CD4-positive, alpha-beta T cell treated with Interferon alpha-2 for 1 hour (primary cell): ENCODE data around the gene OBSCN.
"Not testable (repeated sequence)": the region's sequence is repeated elsewhere in the genome, so short reads cannot be mapped to it uniquely, and the experiment has no call there.

Experiments
- DNase-seq, 2 donors: peaks; one replicate each; pipeline ENCODE4 v3.0.0-alpha.2; 2020 to 2022

The OBSCN gene

DNA sequence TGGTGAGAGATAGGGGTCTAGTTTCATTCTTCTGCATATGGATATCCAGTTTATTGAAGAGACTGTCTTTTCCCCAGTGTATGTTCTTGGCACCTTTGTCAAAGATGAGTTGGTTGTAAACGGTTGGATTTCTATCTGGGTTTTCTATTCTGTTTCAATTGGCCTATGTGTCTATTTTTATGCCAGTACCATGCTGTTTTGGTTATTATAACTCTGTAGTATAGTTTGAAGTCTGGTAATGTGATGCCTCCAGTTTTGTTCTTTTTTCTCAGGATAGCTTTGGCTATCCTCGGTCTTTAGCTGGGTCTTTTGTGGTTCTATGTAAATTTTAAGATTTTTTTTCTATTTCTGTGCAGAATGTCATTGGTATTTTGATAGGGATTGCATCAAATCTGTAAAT is 19.6 kb upstream of the OBSCN start:
- not testable (repeated sequence) for DNase-seq

- DNase-seq = no peak
These were observed 17.7 kb upstream of the OBSCN start for GRCh38 chr1:228190182-228190581.

DNA sequence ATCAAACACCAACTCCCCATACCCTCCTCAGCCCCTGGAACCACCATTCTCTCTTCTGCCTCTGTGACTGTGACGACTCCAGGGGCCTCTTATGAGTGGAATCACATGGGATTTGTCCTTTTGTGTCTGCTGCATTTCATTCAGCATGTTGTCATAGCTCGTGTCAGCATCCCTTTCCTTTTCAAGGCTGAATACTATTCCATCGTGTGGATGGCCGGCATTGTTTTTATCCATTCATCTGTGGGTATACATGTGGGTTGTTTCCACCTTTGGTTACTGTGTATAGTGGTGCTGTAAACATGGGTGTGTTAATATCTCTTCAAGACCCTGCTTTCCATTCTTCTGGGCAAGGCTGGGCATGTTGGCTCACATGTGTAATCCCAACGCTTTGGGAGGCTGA is 17.1 kb upstream of the OBSCN start:
- DNase-seq = no peak

DNA sequence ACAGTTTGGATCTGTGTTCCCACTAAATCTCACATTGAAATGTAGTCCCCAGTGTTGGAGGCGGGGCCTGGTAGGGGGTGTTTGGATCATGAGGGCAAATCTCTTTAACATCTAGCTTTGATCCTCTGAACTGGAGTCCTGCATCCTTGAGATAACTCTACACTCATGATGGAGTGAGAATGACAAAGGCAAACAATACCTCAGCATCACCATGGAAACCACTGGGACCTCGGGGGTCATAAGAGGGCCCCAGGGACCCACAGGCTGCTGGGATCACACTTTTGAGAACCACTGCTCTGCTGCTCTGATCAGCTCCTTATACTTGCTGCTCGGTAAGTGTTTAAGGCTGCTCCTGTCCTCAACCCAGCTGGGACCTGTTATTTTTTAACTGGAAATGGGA is 13.4 kb upstream of the OBSCN start:
- DNase-seq = no peak

DNA sequence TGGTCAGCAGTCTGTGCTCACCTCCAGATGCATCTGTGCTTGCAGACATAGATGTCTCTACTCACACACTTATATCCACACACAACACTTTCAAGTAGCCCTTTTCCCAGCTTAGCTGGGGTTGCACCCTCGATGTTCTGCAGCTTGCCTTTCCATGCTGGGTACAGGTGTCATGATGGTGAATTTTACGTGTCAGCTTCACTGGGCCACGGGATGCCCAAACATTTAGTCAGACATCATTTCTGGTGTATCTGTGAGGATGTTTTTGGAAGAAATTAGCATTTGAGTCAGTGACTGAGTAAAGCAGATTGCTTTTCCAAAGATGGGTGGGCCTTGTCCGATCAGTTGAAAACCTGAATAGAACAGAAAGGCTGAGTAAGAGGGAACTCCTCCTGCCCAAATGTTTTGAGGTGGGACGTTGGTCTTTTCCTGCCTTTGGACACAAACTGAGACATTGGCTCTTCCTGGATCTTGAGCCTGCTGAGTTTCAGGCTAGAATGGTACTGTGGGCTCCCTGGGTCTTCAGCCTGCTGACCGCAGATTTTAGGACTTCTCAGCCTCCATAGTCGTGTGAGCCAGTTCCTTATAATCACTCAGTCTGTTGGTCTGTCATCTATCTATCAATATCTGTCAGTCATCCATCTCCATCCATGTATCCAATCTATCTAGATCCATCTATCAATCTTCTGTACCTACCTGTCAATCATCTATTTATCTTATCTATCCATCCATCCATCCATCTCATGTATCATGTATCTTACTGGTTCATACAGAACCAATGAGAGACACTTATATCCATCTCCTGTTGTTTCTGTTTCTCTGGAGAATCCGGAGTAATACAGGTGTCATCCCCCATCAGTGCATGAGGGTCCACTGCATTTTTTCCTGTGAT is 12.7 kb upstream of the OBSCN start:
- no peak for DNase-seq

DNA sequence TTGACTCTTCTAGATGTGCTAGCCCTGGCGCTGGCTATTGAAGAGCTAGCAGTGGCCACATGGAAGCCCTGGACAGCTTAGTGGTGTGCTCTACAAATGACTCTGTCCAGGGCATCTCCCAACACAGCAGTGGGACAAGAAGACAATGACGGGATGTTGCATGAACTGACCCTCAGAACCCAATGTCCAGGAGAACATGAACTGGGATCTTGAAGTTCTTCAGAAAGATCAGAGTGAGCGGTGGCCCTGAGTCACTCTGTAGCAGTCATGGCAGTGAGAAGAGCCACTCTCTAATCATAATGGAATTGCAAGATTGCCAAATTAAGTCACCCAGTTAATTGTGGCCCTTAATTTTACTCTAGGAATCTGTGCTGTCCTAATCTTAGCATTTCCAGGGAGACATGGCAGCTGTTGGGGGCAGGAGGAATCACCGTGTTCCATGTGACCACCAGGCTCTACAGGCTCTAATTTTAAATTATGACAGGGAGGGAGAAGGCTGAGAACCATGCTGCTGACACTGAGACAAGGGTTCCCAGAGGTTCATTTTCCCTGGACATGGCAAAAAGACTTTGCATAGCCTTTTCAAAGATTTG is 10.2 kb upstream of the OBSCN start:
- DNase-seq = no peak

GRCh38 chr1:228198977-228199590 is 8.8 kb upstream of the OBSCN start:
- no peak for DNase-seq

DNA sequence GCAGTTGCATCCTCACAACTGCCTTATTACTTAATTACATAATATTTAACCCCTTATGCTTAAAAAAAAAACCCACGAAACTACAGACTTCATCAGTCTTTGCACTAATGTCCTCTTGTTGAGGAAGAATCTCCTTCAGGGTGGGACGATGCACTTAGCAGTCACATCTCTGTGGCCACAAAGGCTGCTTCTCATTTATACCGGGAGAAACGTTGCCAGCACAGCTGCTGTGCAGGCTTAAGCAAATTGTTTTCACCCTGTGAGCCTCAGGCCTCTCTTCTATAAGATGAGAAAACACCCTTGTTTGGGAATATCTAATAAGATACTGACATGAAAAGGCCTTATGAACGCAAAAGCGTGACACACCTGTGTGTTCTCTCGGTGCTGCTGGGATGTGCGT is 2.9 kb upstream of the OBSCN start:
- no peak for DNase-seq

GRCh38 chr1:228205526-228206436 is 2.1 kb upstream of the OBSCN start:
- DNase-seq = no peak

DNA sequence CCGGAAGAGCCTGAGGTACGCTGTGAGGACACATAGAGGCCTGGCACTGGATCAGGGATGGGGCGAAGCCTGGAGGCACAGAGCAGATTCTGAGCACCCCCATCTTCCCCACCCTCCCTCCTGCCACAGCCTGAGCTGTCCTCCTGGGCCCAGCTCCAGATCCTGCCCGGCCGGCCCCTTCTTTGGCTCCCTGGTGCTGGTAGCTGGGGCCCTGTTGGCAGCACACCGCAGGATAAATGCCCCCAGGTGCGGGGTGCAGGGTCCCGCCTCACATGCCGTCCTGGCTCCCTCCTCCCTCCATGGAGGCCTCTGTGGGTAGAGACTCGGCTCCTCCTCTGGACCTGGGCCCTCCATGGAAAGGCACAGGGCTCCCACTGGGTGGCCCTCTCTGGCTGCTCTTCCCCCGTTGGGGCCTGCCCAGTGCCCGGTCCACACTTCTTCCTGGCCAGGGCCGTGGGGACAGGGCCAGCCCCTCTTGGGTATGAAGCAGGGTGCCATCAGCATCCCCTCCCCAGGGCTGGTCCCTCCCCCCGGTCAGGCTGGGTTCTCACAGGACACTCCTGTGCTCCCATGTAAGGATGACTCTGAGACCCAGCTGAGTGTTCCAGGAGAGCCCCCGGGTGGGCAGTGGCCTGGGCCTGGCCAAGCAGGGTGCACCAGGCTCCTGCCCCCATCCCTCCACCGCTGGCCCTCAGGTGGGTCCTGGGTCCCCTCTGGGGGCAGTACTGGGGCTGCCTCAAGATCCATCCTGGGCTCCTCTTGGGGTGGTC is 1.1 kb upstream of the OBSCN start:
- DNase-seq = no peak

GRCh38 chr1:228207381-228207810 is 448 bp upstream of the OBSCN start:
- no peak for DNase-seq

DNA sequence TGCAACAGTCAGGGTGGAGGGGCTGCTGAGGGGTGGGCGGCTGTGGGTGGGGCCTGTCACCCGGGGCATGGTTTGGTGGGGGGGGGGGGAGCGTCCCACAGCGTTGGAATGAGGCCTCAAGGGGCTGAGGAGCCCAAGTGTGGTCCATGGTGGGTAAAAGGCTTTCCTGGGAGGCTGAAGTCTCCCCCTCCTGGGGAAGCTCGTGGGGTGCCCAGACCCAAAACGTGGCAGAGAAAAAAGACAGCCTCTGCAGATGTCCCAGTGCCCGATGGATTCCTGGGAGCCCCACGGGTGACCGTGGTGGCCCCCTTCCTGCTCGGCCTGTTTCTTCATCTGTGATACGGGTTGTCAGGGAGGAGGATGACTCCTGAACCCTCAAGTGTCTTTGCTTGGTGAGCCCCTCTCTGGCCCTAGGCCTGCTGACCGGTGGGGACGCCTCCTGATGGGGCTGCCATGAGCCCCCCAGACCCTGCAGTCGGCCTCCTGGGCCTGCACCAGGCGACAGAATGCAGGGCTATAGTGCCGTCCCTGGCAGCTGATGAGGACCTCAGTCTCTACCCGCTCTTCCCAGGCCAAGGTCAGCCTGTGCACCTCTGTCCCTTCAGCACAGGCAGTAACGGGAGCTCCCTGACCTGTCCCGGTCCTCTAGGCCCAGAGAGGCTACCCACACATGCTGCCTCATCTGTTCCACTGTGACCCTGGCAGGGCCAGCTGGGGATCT is 1.1 kb downstream of the OBSCN start:
- no peak for DNase-seq

DNA sequence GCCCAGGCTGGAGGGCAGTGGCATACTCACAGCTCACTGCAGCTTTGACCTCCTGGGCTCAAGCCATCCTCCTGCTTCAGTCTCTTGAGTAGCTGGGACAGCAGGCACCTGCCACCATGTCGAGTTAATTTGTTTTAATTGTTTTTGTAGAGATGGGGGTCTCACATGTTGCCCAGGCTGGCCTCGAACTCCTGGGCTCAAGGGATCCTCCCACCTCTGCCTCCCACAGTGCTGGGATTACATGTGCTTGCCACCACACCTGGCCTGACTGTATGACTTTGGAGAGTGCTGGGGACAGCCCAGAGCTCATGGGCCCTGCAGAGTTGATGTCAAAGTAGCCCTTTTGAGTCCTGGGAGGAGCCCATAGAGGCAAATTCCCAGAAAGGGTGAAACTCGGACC is 1.8 kb downstream of the OBSCN start:
- DNase-seq = no peak

- no peak for DNase-seq
These were observed 2.3 kb downstream of the OBSCN start for GRCh38 chr1:228210076-228210651.

- DNase-seq = no peak
These were observed 3.1 kb downstream of the OBSCN start for GRCh38 chr1:228210712-228211530.

DNA sequence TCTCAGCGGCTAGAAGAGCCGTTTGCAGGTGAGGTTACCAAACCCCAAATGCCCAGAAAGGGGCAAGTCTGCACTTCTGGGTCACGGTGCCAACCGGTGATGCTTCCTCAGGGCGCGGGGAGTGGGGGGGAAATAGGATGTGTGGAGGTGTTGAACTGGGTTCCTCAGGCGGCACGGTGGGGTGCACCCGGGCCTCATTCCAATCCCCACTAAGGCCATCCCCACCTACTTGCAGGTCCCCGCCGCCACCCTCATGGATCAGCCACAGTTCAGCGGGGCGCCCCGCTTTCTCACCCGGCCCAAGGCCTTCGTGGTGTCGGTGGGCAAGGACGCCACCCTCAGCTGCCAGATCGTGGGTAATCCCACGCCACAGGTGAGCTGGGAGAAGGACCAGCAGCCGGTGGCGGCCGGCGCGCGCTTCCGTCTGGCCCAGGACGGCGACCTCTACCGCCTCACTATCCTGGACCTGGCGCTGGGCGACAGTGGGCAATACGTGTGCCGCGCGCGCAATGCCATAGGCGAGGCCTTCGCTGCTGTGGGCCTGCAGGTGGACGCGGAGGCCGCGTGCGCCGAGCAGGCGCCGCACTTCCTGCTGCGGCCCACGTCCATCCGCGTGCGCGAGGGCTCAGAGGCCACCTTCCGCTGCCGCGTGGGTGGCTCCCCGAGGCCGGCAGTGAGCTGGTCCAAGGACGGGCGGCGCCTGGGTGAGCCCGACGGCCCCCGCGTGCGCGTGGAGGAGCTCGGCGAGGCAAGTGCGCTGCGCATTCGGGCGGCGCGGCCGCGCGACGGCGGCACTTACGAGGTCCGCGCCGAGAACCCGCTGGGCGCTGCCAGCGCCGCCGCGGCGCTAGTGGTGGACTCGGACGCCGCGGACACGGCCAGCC is 3.9 kb downstream of the OBSCN start:
- DNase-seq = no peak

DNA sequence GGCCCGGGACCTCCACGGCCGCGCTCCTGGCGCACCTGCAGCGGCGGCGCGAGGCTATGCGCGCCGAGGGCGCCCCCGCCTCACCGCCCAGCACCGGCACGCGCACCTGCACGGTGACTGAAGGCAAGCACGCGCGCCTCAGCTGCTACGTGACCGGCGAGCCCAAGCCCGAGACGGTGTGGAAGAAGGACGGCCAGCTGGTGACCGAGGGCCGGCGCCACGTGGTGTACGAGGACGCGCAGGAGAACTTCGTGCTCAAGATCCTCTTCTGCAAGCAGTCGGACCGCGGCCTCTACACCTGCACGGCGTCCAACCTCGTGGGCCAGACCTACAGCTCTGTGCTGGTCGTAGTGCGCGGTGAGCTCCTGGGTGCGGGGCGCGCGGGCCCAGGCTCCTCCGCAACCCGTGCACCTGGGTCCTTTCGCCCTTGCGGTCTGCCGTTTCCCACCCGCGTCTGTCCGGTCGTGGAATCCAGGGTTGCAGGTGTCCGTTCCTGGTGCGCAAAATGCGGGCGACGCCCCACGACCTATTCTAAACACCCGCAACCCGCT is 4.6 kb downstream of the OBSCN start:
- no peak for DNase-seq

DNA sequence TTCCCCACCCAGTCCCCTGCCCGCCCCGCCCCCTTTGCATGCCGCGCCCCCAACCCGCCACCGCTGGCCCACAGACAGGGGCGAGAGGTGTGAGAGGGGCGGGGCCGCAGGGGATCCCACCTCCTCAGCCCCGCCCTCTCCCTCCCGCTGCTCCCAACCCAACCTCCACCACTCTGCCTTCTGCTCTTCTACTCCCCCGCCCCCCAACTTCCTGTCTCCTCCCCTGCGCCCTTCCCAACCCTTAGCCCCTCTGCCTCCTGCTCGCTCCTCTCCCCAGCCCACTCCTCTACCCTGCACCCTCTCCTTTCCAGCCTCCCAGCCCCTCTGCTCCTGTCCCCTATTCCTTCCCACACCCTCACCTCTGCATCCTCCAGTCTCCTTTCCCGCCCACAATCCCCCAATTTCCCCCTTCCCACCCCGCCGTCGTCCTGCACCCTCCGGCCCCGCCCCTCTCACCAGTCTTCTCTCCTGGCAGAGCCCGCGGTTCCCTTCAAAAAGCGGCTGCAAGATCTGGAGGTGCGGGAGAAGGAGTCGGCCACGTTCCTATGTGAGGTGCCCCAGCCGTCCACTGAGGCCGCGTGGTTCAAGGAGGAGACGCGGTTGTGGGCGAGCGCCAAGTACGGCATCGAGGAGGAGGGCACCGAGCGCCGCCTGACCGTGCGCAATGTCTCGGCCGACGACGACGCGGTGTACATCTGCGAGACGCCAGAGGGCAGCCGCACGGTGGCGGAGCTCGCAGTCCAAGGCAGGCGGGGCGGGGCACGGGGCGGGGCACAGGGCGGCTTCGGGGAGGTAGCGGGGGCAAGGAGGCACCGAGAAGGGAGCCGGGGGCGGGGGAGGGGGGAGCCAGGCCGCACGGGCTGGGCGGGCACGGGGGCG is 5.4 kb downstream of the OBSCN start:
- DNase-seq = peak; percentile 89 to 93
